HG02642 (cell line): ENCODE measurements around the gene ATG7.
"Not testable (repeated sequence)": the region's sequence is repeated elsewhere in the genome, so short reads cannot be mapped to it uniquely, and the experiment has no call there.

Experiments used
- ATAC-seq: cut with Tn5 transposase; IDR thresholded peaks from one replicate; pipeline ENCODE4 v1.9.1; 2021; ENCODE audit warnings: mild to moderate bottlenecking; ENCODE audit not compliant: unreplicated experiment, poor library complexity

ATG7 gene

DNA sequence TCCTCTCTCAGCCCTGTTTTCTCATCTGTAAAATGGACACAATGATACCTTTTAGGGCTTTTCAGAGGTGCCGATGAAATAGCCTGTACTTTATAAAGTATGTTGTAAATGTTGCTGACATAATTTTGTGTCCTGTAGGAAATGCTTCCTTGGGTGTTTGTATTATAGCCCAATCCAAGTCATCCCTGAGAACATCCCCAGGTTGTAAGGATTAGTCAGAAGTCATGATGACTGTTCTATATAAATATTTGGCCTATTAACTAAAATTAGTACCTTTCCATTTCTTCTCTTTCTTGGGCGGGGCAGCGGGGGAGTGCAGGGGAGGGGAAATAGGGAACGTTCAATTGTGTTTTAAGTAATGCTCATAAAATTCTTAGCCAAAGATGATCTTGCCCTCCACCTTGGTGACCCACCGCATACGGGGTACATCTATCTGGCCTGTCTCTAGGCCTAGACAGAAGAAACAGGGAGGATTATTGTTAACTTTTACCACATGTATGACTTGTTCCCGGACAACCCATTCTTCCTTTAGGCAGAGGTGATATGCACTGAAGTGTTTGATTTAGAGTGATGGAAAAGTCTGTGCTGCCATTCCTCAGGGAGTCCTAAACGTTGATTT, 250.9 kb downstream of the ATG7 start:
- no peak for ATAC-seq

DNA sequence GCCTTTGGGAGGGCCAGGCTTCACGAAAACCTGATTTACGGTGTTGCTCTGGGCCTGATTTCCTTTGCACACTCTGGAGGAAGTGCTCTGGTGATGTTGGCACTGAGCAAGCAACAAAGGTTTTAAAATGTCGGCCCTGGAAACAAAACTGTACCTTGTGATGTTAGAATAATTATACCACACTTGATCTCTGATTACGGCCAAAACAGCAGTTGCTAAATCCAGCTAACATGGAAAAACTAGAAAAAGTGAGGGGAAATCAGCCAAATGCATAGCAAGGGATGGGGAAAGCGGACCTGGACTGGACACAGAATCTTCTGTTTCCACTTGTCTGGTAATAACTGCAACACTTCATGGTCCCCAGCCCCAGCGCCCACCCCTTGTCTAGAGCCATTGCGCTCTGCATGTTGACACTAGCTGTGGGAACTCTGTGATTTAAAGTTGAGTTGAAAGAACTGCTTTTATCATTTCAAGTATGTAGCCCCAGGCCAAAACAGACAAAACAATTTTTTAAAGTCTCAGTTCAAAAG, 251.4 kb downstream of the ATG7 start:
- ATAC-seq, result no peak

DNA sequence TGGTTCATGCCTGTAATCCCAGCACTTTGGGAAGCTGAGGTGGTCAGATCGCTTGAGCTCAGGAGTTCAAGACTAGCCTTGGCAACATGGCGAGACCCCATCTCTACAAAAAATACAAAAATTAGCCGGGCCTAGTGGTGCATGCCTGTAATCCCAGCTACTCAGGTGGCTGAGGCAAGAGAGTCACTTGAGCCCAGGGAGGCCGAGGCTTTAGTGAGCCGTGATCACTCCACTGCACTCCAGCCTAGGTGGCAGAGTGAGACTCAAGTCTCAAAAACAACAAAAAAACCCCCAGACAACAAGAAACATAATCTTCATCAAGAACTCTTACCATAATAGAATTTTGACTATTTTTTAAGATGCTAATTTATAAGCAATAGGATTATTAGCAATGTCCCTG, 253.9 kb downstream of the ATG7 start:
- ATAC-seq, result not testable (repeated sequence)

DNA sequence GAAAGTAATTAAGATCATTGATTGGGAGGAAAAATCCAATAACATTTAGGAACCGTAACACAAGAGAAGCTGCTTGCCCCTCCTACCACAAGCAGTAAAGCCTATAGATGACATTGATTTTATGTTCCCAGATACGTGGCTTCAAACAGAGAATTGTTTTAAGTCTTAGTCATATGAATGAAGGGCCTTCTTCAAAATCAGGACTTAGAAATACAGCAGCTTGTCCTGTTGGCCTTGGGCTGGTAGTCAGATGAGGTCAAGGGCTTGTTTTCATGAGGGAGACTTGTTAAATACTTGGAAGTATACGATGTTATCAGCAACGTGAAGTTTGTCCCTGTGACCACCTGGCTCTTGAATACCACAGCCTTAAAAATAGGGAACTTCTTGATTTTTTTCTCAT, 257.1 kb downstream of the ATG7 start:
- ATAC-seq, result no peak

DNA sequence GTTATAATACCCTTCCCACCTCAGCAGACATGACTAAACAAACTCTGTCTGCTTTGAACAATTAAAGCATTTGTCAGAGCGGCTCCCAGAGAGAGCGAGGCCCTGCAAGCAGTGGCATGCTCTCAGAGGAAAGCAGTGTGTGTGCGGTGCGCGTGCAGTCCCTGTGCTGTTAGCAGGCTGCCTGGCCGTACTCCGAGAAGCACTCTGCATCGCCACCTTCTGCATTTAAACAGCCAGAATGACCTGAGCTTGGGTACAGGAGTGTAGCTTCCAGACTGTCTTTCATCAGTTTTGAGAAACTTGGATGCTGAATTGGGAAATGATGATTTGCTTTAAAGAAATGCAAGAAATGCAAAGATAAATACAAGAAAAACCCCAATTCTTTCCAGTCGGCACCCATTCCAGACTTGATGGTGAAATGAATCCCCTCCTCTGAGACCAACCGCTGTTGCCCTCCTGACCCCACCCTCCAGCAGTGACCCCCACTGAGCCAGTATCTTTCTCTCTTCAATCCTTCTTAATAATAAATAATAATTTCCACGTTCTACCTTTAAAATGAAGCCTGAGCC, 258.0 kb downstream of the ATG7 start:
- no peak for ATAC-seq

DNA sequence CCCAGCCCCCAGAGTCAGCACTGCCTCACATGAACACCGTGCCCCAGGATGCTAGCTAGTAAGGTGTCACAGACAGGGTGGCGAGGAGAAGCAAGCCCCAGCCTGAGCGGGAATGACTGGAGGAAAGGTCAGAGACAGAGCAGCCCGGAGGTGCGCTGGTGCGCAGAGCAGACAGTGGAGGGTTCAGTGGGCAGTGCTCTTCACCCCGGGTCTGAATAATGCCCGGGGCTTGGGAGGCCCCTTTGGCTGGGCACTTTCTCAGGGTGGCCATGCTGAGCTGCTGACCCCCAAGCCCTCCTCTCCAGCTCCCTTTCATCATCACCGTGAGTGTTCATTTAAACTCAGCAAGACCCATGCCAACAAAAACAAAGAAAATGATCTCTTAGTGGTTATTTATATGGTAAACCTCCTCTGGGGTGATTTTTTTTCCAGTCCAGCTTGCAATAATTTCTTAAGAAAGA, 260.8 kb downstream of the ATG7 start:
- no peak for ATAC-seq

DNA sequence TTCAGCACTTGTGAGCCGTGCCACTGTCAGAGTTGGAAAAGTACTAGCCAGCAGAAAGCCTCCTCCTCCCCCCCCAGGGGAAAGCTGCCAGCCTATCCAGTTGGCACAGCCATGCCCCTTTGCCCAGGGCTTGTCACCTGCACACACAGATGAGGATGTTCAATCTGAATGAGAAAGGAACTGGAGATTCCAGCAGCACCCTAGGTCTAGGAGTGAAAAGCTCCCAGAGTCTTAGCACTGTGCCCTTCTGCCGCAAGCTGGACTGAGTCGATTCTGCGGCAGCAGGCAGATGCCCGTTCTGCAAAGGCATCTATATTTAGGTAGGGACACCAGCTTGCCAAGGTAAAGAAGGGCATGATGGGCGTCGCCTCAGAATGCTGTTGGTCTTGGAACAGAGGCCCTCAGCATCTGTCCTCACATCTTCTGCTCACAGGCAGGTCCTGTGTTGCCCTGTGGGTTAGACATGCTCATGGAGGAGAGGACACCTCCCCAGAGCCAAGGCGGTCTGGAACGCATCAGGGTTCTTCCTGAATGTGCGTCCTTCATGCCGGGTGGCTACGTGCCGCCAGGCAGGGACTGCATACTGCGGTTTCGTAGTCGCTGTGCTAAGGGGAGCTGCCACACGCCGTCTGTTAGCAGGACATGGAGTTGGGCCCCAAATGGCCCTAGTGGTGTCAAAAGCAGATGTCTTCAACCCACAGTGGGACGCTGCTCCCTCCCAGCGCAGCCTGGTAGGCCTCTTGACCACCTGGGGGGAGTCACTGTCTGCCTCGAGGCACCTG, 262.0 kb downstream of the ATG7 start:
- no peak for ATAC-seq

DNA sequence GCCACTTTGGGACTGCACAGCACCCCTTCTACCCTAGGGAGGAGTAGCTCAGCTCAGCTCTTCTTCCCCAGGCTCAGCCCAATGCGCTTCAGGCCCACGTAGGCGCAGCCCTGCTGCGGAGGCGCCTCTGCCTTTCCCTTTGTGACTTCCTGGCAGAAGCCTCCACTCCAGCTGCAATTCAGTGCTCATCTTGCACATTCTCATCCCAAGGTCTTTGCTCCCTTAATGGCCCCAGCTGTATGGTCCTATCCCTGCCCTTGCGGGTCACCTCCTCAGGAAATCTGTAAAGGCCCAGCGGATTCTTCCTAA, 262.6 kb downstream of the ATG7 start:
- no peak for ATAC-seq

DNA sequence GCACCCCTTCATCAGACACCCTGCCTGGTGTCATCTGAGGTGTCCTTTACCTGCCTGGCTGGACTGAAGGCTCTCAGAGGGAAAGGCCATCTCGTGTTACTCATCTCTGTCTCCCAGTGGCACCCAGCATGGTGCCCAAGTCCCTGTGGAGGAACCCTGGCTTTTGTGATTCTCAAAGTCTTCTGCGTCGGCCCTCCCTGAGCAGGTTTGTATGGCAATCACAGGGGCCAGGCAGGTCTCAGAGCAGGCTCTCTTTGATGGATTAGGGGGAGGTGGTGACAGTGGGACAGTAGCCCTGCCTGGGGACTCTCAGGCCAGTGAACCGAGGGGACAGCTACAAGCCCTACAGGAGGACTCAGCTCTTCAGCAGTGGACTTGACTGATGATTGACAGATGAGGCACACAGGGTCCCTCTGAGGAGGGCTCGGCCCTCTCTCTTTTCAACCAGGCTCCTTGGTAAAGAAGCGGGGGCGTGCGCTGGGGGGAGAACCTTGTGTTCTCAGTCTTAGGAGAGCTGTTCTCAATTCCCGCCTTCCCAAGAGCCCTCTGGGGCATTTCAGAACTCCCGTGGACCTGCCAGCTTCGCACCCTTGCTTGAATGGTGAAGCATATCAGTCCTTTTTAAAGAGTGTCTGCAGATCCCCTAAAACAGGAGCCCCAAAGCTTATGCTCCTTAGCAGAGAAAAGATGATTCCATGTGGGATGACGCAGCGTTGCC, 263.2 kb downstream of the ATG7 start:
- ATAC-seq, result no peak

DNA sequence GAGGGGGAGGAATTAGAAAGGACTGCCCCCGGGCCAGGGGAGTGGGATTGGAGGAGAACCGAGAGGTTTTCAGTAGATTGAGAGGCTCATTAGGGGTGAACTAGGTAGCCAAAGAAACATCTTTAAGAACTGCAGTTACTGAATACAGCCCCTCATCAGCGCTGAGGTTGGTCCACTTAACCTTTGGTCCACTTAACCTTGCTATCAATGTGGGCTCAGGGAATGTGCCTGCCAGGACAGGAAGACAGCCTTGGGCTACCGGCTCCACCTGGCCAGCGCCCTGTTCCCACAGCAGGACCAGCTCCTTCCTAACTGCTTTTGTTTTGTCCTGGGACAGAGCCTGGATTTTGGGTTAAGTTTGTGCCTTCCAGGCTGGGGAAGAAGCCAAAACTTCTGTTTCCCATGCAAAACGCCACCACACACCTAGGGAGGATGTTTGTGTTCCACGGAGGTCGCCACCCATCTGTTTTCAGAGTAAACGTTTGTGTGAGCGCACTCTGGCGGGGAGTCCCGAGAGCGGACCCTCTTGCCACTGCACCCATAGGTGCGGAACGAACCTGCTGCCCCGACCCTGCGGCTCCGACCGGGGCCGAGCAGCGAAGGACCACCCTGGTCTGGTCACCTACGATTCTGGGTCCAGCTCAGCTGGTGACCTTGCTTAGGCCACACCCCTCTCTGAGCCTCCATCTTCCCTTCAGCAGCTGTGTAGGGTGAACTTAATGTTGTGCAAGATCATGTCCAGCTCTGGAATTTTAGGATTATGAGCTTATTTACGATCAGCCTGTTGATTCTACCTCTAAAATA, 264.1 kb downstream of the ATG7 start:
- ATAC-seq, result no peak

DNA sequence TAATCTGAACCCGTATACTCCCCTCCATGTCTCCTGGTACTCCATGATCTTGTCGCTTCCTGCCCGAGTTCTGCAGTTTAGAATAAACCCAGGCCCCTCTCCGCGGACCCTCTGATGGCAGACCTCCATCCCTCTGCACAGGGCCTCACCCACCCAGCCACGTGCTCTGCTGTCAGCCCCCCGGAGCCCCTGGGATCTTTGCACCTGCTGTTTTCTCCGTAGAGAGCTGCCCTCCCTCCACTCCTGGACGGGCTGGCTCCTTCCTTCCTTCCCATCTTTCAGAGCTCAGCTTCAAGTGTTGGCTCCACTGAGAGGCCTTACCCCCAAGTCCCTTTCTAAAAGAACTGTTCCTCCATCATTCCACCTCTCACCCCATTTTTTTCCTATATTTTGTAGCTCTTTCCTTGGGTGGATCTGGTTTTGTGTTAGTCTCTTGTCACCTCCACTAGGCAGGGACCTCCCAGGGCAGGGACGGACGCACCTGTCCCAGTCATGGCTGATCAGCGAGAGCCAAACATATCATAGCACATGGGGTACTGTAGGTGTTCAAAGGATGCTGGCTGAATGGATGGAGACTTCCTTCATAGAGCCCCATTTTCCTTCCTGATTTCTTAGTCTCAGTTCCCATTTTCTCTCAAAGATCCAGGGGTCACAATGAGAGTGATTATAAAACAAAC, 264.9 kb downstream of the ATG7 start:
- no peak for ATAC-seq

DNA sequence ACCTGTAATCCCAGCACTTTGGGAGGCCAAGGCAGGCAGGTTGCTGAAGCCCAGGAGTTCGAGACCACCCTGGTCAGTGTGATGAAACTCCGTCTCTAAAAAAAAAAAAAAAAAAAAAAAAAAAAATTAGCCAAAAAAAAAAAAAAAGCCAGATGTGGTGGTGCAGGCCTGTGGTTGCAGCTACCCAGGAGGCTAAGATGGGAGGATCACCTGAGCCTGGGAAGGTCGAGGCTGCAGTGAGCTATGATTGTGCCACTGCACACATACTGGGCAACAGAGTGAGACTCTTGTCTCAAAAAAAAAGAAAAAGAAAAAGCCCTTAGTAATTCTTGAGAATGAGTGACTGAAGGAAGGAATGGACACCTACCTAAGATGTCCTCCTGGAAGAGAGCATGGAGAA, 266.4 kb downstream of the ATG7 start:
- ATAC-seq, result no peak

DNA sequence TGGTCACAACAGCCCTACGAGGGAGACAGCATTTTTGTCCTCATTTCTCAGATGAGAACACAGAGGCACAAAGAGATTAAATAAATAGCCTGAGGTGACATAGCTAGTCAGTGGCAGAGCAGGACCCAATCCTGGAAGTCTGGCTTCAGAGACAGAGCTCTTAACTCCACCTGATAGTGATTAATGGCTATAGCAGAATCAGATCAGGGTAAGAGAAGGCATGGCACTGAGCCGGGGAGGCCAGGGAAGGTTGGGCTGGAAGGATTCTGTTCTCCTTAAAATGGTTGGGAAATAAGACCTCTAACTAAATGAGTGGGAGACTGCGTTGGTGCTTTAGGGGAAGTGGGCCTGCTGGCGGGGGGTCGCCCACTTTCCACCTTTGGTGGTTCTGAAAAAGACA, 267.0 kb downstream of the ATG7 start:
- ATAC-seq, result no peak

DNA sequence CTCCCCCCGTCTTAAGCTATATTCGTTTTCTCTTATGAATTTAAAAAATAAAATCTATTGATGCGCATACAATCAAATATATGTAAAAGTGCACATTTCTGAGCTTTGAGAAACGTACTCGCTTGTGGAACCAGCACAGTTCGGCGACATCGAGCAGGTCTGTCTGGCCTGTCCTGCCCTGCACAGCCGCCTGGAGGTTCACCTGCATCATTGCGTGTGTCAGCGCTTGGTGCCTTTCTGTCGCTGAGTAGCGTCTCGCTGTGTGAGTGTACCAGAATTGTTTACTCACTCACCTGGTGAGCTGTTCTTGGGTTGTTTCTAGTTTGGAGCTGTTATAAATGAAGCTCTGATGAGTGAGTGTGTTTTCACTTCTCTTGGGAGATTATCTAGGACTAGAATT, 267.5 kb downstream of the ATG7 start:
- ATAC-seq, result no peak

DNA sequence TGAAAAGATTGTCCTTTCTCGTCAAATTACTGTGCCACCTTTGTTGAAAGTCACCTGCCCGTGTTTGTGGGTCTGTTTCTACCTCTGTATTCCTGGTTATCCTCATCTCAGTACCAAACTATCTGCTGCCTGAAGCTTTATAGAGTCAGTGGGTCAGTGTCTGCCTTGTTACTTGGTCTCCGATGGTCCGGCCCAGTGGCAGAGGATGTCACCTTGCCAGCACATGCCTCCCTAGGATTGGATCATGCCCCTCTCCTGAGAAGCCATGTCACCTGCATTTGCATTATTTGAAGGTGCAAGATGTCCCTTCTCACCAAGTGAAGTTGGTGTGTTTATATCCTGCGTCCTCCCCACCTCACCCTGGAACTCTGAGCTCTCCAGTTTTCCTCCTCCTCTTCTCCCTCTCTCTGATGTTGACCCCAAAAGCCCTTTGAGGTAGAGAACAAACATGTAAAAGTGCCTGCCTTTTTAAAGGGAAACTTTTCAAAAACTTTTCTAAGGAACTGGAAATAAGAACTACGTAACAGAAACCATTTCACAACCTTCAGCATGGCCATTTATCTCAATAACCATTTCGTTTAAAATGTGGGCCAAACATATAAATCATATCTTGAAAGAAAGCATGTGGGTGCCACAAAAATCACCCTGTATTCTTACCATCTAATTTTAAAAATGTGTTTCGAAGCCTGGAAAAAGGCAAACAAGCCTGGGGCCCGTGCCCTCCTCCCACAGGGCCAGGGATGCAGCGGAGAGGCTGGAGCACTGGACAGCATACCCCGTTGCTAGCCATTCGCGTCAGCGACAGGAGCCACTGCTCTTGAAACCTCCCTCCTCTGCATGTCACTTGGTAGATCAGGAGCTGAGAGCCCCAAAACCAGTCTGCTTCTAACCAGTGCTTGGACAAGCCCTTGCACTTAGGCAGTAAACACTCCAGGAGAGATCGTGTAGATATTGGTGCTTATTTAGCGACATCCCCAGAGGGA, 269.4 kb downstream of the ATG7 start:
- ATAC-seq, result no peak

DNA sequence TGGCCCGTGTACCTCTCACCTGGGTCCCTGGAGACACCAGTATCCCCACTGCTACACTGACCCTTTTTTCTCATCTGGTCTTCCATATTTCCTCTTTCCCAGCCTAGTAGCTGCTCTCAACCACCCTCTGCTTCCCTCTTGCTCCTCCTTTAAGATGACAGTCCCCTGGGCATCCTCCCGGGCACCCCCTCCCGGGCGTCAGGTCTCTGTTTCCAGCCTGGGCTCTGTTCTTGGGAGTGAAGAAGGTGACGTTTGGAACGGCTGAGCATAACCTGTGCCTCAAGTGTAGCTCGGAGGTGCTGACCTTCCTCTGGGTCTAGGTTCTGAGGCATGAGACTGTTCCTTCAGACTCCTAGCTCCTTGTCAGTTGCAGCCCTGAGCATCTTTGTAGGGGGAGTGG, 270.4 kb downstream of the ATG7 start:
- ATAC-seq, result no peak

DNA sequence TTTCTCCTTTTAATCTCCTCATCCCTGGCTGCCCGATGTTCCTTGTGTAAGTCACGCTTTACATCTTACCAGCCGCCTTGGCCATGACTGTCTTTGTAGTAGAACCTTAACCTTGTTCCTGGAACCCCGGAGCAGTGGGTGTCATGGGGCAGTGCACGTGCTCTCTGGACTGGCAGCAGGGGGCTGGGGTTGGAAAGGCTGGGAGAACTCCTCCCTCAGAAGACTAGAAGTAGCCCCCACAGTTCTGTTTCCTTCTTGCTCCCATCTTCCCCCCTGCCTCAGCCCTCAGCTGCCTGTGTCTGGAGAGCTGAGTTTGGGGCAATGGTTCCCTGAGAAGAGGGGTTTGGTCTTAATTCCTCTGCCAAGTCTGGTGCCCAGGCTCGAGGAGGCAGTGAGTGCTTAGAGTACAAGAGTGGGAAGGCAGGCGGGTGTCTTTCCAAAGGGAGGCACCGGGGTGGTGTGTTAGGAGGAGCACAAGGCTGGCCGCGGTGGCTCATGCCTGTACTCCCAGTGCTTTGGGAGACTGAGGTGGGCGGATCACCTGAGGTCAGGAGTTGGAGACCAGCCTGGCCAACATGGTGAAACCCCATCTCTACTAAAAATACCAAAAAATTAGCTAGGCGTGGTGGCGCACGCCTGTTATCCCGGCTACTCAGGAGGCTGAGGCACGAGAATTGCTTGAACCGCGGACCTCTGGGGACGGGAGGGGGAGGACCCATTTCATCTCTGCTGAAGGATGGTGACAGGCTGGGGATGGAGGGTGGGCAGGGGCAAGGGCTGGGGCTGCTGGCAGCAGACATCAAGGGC, 271.1 kb downstream of the ATG7 start:
- ATAC-seq, result no peak

DNA sequence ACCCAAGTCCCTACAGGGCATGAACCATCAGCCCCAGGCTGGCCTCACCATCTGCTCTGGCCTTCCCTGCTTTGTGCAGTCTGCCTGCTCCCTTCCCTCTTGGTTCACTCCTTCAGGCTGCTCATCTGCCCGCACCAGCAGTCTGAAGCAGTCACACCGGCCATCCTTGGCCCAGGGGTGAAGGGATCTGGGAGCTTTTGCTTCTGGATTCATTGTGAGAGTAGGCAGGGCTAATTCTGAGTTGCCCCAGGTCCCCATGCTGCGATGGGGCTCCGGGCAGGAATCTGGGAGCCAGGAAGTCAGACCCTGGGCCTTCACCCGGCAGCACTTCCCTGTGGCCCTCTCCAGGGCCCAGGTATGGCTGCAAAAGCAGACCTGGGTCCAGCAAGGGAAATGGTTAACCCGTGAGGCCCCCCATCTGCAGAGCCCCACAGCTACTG, 271.8 kb downstream of the ATG7 start:
- no peak for ATAC-seq
